ENCODE results near the gene TRAPPC10. TPM values are rescaled to one million over a fixed set of nuclear protein-coding genes. Genes with fewer than 3 reads are reported as not detected.
"Not testable (repeated sequence)": the region's sequence is repeated elsewhere in the genome, so short reads cannot be mapped to it uniquely, and the experiment has no call there.

TRAPPC10 gene
- total and polyA plus RNA-seq, 2 of the 8 experiments (the other 6 are each of a cell fraction or from before 2014, with no cell fraction given), result 18.5 to 29.8 TPM

DNA sequence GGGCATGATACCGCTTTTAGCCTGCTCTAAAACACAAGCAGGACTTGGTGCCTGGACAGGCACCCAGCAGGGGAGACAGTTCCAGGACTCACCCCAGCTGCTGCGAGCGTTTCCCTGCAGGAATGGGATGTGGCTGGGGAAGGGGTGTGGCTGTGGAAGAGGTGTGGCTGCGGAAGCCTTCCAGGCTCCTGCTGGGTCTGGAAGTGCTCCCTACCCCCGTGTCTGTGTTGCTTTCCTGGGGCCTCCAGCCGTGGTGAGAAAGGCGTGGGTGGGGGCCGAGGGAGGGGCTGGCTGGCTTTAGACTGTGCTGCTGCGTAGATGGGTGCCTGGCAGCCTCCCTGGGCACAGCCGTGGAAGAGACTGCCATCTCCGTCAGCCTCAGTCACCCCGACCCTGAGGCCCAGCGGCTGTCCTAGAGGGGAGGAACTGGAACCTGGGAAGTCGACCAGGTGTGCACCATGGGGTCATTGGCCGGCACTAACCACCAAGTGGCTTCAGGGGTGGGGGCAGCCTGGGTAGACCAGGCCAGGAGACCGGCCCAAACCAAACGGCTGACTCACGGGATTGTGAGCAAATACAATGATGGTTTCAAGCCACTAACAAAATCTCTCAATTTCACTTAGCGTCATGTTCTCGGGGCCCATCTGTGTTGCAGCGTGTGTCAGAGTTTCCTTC lies 141.2 kb downstream of the TRAPPC10 start:
- H2BK15ac ChIP-seq (ENCODE audit: low read length); H3K4me2 ChIP-seq (ENCODE audit: insufficient read depth in 1 of 2, low read depth in 2 of 2, low read length in 2 of 2); H3K27ac ChIP-seq (ENCODE audit: low read depth, low read length); H4K8ac ChIP-seq (ENCODE audit: extremely low read depth, insufficient read depth, low read length); H4K91ac ChIP-seq (replicated peaks; ENCODE audit: insufficient read length, low read length); H3K23ac ChIP-seq (ENCODE audit: insufficient read length); H2BK20ac ChIP-seq (ENCODE audit: low read length); H2AK5ac ChIP-seq (ENCODE audit: low read depth, low read length); H2AFZ ChIP-seq (ENCODE audit: low read length); H3K4ac ChIP-seq (replicated peaks; ENCODE audit: insufficient read length, low read depth, low read length); H4K5ac ChIP-seq (ENCODE audit: insufficient read length, low read depth, low read length); H3K9ac ChIP-seq (replicated peaks in 1 of 4; ENCODE audit: extremely low read depth in 1 of 4, low read depth in 3 of 4, low read length in 3 of 4); H3K4me1 ChIP-seq (replicated peaks in 1 of 4; ENCODE audit: control insufficient read depth in 3 of 4, insufficient read depth in 4 of 4, low read length in 3 of 4); H2BK12ac ChIP-seq (ENCODE audit: low read depth, low read length); H3K9me3 ChIP-seq (ENCODE audit: insufficient read depth in 2 of 2, low read depth in 1 of 2, low read length in 1 of 2); H2BK120ac ChIP-seq (replicated peaks; ENCODE audit: low read depth, low read length); H3K79me1 ChIP-seq (ENCODE audit: low read depth, low read length); H3K23me2 ChIP-seq (ENCODE audit: low read depth, low read length); FAIRE-seq; H3K27me3 ChIP-seq (replicated peaks in 1 of 4; ENCODE audit: control insufficient read depth in 3 of 4, extremely low read depth in 1 of 4, insufficient read depth in 3 of 4, low read length in 3 of 4); DNase-seq (ENCODE audit: low read depth in 1 of 2, low spot score in 2 of 2); CTCF ChIA-PET (ENCODE audit: partially characterized antibody); H3K56ac ChIP-seq (replicated peaks; ENCODE audit: insufficient read length, low read depth, low read length); POLR2A ChIA-PET (ENCODE audit: partially characterized antibody); H3K79me2 ChIP-seq (ENCODE audit: control insufficient read depth in 1 of 2, insufficient read depth in 2 of 2, low read length in 2 of 2); H2BK5ac ChIP-seq (ENCODE audit: low read depth, low read length); H3K36me3 ChIP-seq (ENCODE audit: control insufficient read depth in 2 of 4, insufficient read depth in 4 of 4, low read length in 3 of 4); H3K18ac ChIP-seq (ENCODE audit: extremely low read depth, low read length); H4K20me1 ChIP-seq (replicated peaks in 1 of 2; ENCODE audit: control insufficient read depth in 1 of 2, insufficient read depth in 2 of 2, low read length in 2 of 2); H3K14ac ChIP-seq (ENCODE audit: insufficient read length); H3K4me3 ChIP-seq (ENCODE audit: extremely low read depth in 1 of 4, insufficient read depth in 2 of 4, low read depth in 3 of 4, low read length in 4 of 4): not testable (repeated sequence)
- no CpG with 5 or more reads among the region's 21 CpGs for WGBS, 2 experiments (ENCODE audit: extremely low coverage in 1 of 2, insufficient coverage in 1 of 2, insufficient read length in 1 of 2, insufficient replicate concordance in 2 of 2, low coverage in 1 of 2, low lambda C conversion rate in 2 of 2, missing lambda C conversion rate in 1 of 2)

- H3K36me3 ChIP-seq (ENCODE audit: control insufficient read depth in 2 of 4, insufficient read depth in 4 of 4, low read length in 3 of 4); H3K4ac ChIP-seq (replicated peaks; ENCODE audit: insufficient read length, low read depth, low read length); H3K27me3 ChIP-seq (replicated peaks in 1 of 4; ENCODE audit: control insufficient read depth in 3 of 4, extremely low read depth in 1 of 4, insufficient read depth in 3 of 4, low read length in 3 of 4); H4K8ac ChIP-seq (ENCODE audit: extremely low read depth, insufficient read depth, low read length); H3K4me1 ChIP-seq (replicated peaks in 1 of 4; ENCODE audit: control insufficient read depth in 3 of 4, insufficient read depth in 4 of 4, low read length in 3 of 4); FAIRE-seq; H2AK5ac ChIP-seq (ENCODE audit: low read depth, low read length); H3K23me2 ChIP-seq (ENCODE audit: low read depth, low read length); H3K79me2 ChIP-seq (ENCODE audit: control insufficient read depth in 1 of 2, insufficient read depth in 2 of 2, low read length in 2 of 2); H3K9me3 ChIP-seq (ENCODE audit: insufficient read depth in 2 of 2, low read depth in 1 of 2, low read length in 1 of 2); H3K18ac ChIP-seq (ENCODE audit: extremely low read depth, low read length); H4K91ac ChIP-seq (replicated peaks; ENCODE audit: insufficient read length, low read length); H4K20me1 ChIP-seq (replicated peaks in 1 of 2; ENCODE audit: control insufficient read depth in 1 of 2, insufficient read depth in 2 of 2, low read length in 2 of 2); H2BK120ac ChIP-seq (replicated peaks; ENCODE audit: low read depth, low read length); H2BK15ac ChIP-seq (ENCODE audit: low read length); H3K23ac ChIP-seq (ENCODE audit: insufficient read length); H3K27ac ChIP-seq (ENCODE audit: low read depth, low read length); H3K56ac ChIP-seq (replicated peaks; ENCODE audit: insufficient read length, low read depth, low read length); CTCF ChIA-PET (ENCODE audit: partially characterized antibody); H2BK5ac ChIP-seq (ENCODE audit: low read depth, low read length); H3K4me3 ChIP-seq (ENCODE audit: extremely low read depth in 1 of 4, insufficient read depth in 2 of 4, low read depth in 3 of 4, low read length in 4 of 4); H2BK12ac ChIP-seq (ENCODE audit: low read depth, low read length); POLR2A ChIA-PET (ENCODE audit: partially characterized antibody); H4K5ac ChIP-seq (ENCODE audit: insufficient read length, low read depth, low read length); H3K79me1 ChIP-seq (ENCODE audit: low read depth, low read length); H3K14ac ChIP-seq (ENCODE audit: insufficient read length); H3K9ac ChIP-seq (replicated peaks in 1 of 4; ENCODE audit: extremely low read depth in 1 of 4, low read depth in 3 of 4, low read length in 3 of 4); H2AFZ ChIP-seq (ENCODE audit: low read length); H3K4me2 ChIP-seq (ENCODE audit: insufficient read depth in 1 of 2, low read depth in 2 of 2, low read length in 2 of 2); DNase-seq (ENCODE audit: low read depth in 1 of 2, low spot score in 2 of 2); H2BK20ac ChIP-seq (ENCODE audit: low read length): not testable (repeated sequence)
- WGBS, 2 experiments (ENCODE audit: extremely low coverage in 1 of 2, insufficient coverage in 1 of 2, insufficient read length in 1 of 2, insufficient replicate concordance in 2 of 2, low coverage in 1 of 2, low lambda C conversion rate in 2 of 2, missing lambda C conversion rate in 1 of 2), result no CpG with 5 or more reads among the region's 17 CpGs
Observed at GRCh38 chr21:44153889-44154228, 141.8 kb downstream of the TRAPPC10 start.
